BE2C (cell line): Measurements from ENCODE around the gene POP5.
"Not testable (repeated sequence)": the region's sequence is repeated elsewhere in the genome, so short reads cannot be mapped to it uniquely, and the experiment has no call there.

ENCODE experiments used
- DNase-seq: peaks from one replicate; pipeline ENCODE4 v3.0.0-alpha.2; 2020
- H3K27me3 ChIP-seq: fragments of 250-450 bp; sonication (Bioruptor Pico); 2 replicates; pipeline ENCODE4 v1.5.1; 2020; ENCODE audit warnings: mild to moderate bottlenecking
- H3K36me3 ChIP-seq: fragments of 250-450 bp; sonication (Bioruptor Pico); 2 replicates; pipeline ENCODE4 v1.5.1; 2020; ENCODE audit warnings: mild to moderate bottlenecking
- H3K4me1 ChIP-seq: fragments of 250-450 bp; sonication (Bioruptor Pico); 2 replicates; pipeline ENCODE4 v1.5.1; 2020
- H3K4me3 ChIP-seq: 2 replicates; pipeline ENCODE4 v1.5.1; 2011; ENCODE audit warnings: low read depth, low read length
- H3K9me3 ChIP-seq: fragments of 250-450 bp; sonication (Bioruptor Pico); 2 replicates; pipeline ENCODE4 v1.5.1; 2020
- TF ChIP-seq, protein P1 (sequence below): IDR thresholded peaks from 2 replicates; pipeline ENCODE4 v1.5.1; 2012; ENCODE audit warnings: mild to moderate bottlenecking, low read depth, low read length

Gene POP5

DNA sequence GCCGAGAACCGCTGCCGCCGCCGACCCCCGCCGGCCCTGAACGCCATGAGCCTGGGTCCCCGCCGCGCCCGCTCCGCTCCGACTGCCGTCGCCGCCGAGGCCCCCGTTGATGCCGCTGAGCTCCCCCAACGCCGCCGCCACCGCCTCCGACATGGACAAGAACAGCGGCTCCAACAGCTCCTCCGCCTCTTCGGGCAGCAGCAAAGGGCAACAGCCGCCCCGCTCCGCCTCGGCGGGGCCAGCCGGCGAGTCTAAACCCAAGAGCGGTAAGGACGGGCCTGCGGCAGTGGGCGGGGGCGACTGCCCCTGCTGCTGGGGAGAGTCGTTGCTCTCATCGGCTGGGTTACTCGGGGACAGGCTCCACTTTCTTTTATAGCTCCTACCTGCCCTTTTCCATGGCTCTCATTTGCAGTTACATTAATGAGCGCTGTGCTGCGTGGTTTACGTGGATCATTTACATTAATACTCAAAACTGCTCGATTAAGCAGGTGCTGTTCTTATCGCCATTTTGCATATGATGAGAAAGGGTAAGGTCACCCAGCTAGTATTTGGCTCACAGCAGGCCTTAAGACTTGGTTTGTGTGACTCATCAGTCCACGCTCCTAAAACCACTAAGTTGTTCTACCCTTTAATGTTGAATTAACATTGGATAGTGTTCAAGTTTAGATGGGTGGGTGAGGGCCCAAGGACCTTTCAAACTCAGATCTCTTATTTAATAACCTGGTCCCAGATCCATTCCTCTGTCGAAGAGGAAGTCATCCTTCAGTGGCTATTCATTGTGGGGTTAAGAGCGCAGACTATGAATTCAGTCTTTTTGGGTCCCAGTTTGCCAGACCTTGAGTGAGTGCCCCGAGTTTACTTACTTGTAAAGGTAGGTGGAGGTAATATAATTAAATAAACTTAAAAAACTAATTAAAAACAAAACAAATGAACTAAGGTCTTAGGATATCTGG is 46.2 kb downstream of the POP5 start:
- Histone ChIP-seq H3K4me1 (no peaks in the 10 kb centered on the region; the same call in 1 of the 2 replicates), H3K4me3 (peak overlapping the region; percentile 97), H3K9me3 (no peaks in the 10 kb centered on the region), H3K36me3 (peaks cover 14% of the 10 kb centered on the region), H3K27me3 (no peaks in the 10 kb centered on the region)
- TF ChIP-seq, protein P1, sequence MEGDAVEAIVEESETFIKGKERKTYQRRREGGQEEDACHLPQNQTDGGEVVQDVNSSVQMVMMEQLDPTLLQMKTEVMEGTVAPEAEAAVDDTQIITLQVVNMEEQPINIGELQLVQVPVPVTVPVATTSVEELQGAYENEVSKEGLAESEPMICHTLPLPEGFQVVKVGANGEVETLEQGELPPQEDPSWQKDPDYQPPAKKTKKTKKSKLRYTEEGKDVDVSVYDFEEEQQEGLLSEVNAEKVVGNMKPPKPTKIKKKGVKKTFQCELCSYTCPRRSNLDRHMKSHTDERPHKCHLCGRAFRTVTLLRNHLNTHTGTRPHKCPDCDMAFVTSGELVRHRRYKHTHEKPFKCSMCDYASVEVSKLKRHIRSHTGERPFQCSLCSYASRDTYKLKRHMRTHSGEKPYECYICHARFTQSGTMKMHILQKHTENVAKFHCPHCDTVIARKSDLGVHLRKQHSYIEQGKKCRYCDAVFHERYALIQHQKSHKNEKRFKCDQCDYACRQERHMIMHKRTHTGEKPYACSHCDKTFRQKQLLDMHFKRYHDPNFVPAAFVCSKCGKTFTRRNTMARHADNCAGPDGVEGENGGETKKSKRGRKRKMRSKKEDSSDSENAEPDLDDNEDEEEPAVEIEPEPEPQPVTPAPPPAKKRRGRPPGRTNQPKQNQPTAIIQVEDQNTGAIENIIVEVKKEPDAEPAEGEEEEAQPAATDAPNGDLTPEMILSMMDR, result 0 out of 2 replicates have a peak, but pooled peaks have one; percentile 7
- DNase-seq, result peak; percentile 74

DNA sequence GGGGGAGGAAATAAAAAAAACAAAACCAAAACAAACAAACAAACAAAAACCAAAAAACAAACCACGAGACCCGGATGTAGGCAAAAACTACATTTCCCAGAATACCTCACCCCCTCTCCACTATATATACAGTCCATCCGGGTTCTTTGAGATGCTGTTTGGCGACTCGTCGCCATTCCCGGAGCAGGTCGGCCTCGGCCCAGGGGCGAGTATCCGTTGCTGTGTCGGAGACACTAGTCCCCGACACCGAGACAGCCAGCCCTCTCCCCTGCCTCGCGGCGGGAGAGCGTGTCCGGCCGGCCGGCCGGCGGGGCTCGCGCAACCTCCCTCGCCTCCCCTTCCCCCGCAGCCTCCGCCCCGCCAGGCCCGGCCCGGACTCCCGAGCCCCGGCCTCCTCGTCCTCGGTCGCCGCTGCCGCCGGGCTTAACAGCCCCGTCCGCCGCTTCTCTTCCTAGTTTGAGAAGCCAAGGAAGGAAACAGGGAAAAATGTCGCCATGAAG is 46.9 kb downstream of the POP5 start, which contains the start of gene RNF10:
RNF10 (plus strand) TSS at position 154 of the 500 bp plus-strand sequence. CDS start 456 bp downstream, outside the sequence.
- peaks cover 4% of the 10 kb centered on the region; the same call in 1 of the 2 replicates for H3K4me1 ChIP-seq
- TF ChIP-seq, protein P1, result no peak
- peak within 1 kb of the TSS; percentile 97 for H3K4me3 ChIP-seq
- no peaks in the 10 kb centered on the region for H3K27me3 ChIP-seq
- H3K36me3 ChIP-seq, result peaks cover 14% of the 10 kb centered on the region
- DNase-seq, result peak; percentile 82
- no peaks in the 10 kb centered on the region for H3K9me3 ChIP-seq

DNA sequence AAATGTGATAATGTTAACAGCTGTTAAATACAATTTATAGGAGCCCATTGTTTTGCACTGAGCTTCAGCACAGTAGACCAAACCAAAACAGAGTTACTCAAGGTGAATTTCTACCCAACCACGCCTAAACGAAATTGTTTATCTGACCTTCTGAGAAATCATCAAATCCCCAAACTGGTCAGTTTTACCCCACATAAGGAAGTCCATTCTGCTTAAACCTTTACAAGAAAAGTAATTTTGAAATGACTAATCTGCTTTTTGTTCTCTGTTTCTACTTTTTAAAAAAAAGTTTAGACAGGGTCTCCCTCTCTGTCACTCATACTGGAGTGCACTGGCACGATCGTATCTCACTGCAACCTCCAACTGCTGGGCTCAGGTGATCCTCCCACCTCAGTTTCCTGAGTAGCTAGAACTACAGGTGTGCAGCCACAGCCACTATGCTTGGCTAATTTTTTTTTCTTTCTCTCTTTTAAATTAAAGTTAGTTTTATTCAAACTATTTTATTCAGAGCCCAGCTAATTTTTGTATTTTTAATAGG is 48.4 kb downstream of the POP5 start:
- DNase-seq, result no peak
- TF ChIP-seq, protein P1, result no peak
- Histone ChIP-seq H3K4me1 (peaks cover 4% of the 10 kb centered on the region; the same call in 1 of the 2 replicates), H3K36me3 (peaks cover 14% of the 10 kb centered on the region), H3K9me3 (no peaks in the 10 kb centered on the region), H3K4me3 (no peak overlapping the region), H3K27me3 (no peaks in the 10 kb centered on the region)

DNA sequence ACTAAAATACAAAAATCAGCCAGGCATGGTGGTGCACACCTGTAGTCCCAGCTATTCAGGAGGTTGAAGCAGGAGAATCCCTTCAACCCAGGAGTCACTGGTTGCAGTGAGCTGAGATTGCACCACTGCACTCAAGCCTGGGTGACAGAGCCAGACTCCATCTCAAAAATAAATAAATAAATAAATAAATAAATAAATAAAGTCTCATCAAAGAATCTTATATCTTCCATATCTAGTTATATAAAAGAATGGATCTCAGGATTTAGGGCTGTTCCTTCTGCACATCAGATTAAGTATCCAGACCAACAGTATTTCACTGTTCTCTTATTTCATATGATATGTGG is 50.8 kb downstream of the POP5 start:
- not testable (repeated sequence) for H3K36me3 ChIP-seq, H3K9me3 ChIP-seq, DNase-seq, H3K4me1 ChIP-seq, H3K4me3 ChIP-seq, H3K27me3 ChIP-seq

DNA sequence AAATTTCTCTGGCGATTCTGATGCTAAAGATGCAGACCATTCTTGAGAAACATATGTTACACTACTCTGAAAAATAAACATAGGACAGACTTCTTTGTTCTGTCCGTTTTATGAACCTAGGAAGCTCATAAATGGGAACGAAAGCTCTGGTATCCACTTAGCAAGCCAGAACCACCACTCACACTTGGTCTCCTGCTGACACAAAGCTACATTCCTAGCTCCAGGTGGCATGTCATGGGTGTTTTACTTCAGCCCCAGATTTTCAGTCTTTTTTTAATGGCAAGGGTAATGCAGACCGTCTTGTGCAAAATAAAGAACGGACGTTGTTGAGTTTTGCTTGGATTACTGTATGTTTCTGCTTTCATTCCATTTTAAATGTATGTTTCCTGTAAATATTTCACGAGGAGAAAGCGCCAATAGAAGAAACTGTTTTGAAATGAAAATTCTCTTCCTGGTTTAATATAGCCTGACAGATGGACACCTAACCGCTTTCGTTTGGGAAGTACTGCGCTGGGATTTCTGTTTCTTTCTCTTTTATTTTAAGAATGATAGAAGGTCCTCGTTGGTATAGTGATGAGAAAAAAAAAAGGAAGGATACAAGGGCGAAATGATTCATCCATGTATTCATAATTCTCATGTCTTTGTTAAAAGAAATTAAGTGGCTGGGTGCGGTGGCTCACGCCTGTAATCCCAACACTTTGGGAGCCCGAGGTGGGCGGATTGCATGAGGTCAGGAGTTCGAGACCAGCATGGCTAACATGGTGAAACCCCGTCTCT is 51.4 kb downstream of the POP5 start:
- Histone ChIP-seq H3K27me3 (no peaks in the 10 kb centered on the region), H3K36me3 (no peaks in the 10 kb centered on the region; the same call in none of the 2 replicates), H3K4me3 (peak overlapping the region; percentile 85), H3K9me3 (no peaks in the 10 kb centered on the region), H3K4me1 (peaks cover 4% of the 10 kb centered on the region; the same call in 1 of the 2 replicates)
- TF ChIP-seq, protein P1, result no peak
- DNase-seq, result no peak

DNA sequence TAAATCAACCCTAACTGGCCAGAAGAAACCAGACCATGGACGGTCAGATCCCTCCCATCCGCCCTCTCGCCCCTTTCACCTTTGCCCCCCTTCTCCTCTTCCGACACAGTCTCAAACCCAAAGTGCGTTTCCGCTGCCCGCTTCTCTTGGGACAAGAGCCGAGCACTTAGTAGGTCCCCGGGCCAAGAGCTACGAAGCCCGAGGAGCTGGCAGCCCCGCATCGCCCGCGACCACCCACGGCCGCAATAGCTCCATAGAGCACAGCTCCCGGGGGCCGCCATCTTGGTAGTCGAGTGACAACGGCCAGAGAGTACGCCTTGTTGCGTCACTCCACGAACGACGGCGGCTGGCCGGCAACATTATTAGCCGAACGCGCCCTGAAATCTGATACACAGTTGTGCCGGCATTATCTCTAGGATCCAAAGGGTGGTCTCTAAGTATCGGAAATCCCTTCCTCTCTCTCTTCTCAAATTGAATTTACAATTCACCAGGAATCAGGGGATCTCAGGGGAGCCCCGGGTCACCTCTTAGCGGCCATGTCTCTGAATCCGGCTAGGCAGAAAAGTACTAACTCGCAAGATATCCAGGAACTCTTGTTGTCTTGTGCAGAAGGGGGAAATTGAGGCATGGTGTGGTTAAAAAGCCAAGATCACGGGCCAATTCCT is 52.2 kb downstream of the POP5 start, which contains the start of gene COQ5:
COQ5 (minus strand) TSS at position 298 of the 665 bp plus-strand sequence; CDS start at position 281, 17 bp downstream.
- Histone ChIP-seq H3K4me3 (peak within 1 kb of the TSS; percentile 85), H3K36me3 (no peaks in the 10 kb centered on the region), H3K27me3 (no peaks in the 10 kb centered on the region), H3K9me3 (no peaks in the 10 kb centered on the region), H3K4me1 (peaks cover 4% of the 10 kb centered on the region; the same call in 1 of the 2 replicates)
- DNase-seq, result peak; percentile 88
- TF ChIP-seq, protein P1, result no peak
